ENCODE measurements around the gene TCEAL3. TPM values are rescaled to one million over a fixed set of nuclear protein-coding genes. Genes with fewer than 3 reads are reported as not detected.

The TCEAL3 gene
- total and polyA plus RNA-seq, 10 of the 15 experiments (the other 5 are each of a cell fraction or from before 2014, with no cell fraction given): 0.98 to 19.0 (median 11.7) TPM

GRCh38 chrX:103635436-103635835, 27.7 kb downstream of the TCEAL3 start (continued):
- TF ChIP-seq NFXL1 (IDR thresholded peaks at IDR 0.05; ENCODE audit: borderline replicate concordance) (no peak), BRCA1 (IDR thresholded peaks at IDR 0.05; ENCODE audit: low read depth, low read length) (no peak), POLR2AphosphoS5 (IDR thresholded peaks at IDR 0.05; ENCODE audit: low read length) (no peak), POLR2A (IDR thresholded peaks at IDR 0.05; ENCODE audit: low read depth, low read length) (no peak), HDGF (IDR thresholded peaks at IDR 0.05) (no peak), NFYA (IDR thresholded peaks at IDR 0.05; ENCODE audit: borderline replicate concordance, low read depth, low read length) (no peak)

- Histone ChIP-seq H3K4me2 (ENCODE audit: control insufficient read depth, insufficient read depth) (no peak overlapping the region), H3K27ac (ENCODE audit: control insufficient read depth, insufficient read depth) (no peak overlapping the region), H4K20me1 (ENCODE audit: control insufficient read depth, insufficient read depth) (no peaks in the 10 kb centered on the region), H3K9me3 (replicated peaks; ENCODE audit: control insufficient read depth, insufficient read depth, low read length) (no peaks in the 10 kb centered on the region), H3K4me1 (ENCODE audit: control insufficient read depth, insufficient read depth, low read length) (no peaks in the 10 kb centered on the region), H3K27me3 (replicated peaks in 1 of 2; ENCODE audit: control insufficient read depth in 2 of 2, insufficient read depth in 2 of 2, low read length in 1 of 2) (no peaks in the 10 kb centered on the region; a peak in 1 of 4 replicates), H3K9ac (ENCODE audit: control insufficient read depth, insufficient read depth, low read length) (no peak overlapping the region), H3K79me2 (ENCODE audit: control insufficient read depth, insufficient read depth, low read length) (no peaks in the 10 kb centered on the region), H3K4me3 (no peak overlapping the region), H3K36me3 (ENCODE audit: control insufficient read depth in 2 of 2, insufficient read depth in 2 of 2, low read length in 1 of 2) (no peaks in the 10 kb centered on the region), H2AFZ (ENCODE audit: control insufficient read depth, low read depth, low read length) (no peak overlapping the region)
- ChIA-PET RAD21 (ENCODE audit: unreplicated experiment) (no interaction called here), CTCF (interaction anchor here (1.7 kb wide), 1 partner anchor 8 kb away, joined by 5 read pairs; no protein-coding TSS in a partner anchor), POLR2A (no interaction called here), SMC1A (ENCODE audit: uncharacterized antibody, unreplicated experiment) (no interaction called here)
- in situ Hi-C loops (cut with MboI): no loop called here
- BruUV-seq (replicated peaks): no TSS peak
- no peak for ATAC-seq
- intact Hi-C loops (cut with micrococcal nuclease; ENCODE audit: unreplicated experiment): no loop called here
- 33% methylated on average over 2 of the region's 2 CpGs for WGBS (ENCODE audit: insufficient coverage, insufficient replicate concordance, low lambda C conversion rate, missing lambda C conversion rate)
- no peak for FAIRE-seq
- DNase-seq (ENCODE audit: low read depth, low spot score): no peak
- TF ChIP-seq STAT1 (conservative IDR thresholded peaks at IDR 0.05): no peak
- TF ChIP-seq ASH2L (IDR thresholded peaks at IDR 0.05; ENCODE audit: borderline replicate concordance, low read depth): no peak
- TF ChIP-seq PAX5 (IDR thresholded peaks at IDR 0.05; ENCODE audit: borderline replicate concordance, low read depth, low read length): no peak
- TF ChIP-seq MYC (IDR thresholded peaks at IDR 0.05; ENCODE audit: insufficient read depth, insufficient read length, insufficient replicate concordance, low read length, severe bottlenecking): no peak
- TF ChIP-seq LARP7 (IDR thresholded peaks at IDR 0.05): no peak
- no peak for TF ChIP-seq BCL3 (IDR thresholded peaks at IDR 0.05; ENCODE audit: borderline replicate concordance, insufficient read depth, low read depth, low read length, poor library complexity, severe bottlenecking)
- no peak for TF ChIP-seq TCF12 (IDR thresholded peaks at IDR 0.05; ENCODE audit: low read depth, low read length)
- no peak for TF ChIP-seq CTCF (IDR thresholded peaks at IDR 0.05 in 2 of 3, conservative IDR thresholded peaks at IDR 0.05 in 1 of 3; ENCODE audit: control insufficient read depth in 2 of 3, extremely low read depth in 1 of 3, insufficient read depth in 1 of 3, low read depth in 3 of 3, low read length in 3 of 3)
- no peak for TF ChIP-seq HDAC2 (IDR thresholded peaks at IDR 0.05)
- no peak for TF ChIP-seq MEF2B (IDR thresholded peaks at IDR 0.05; ENCODE audit: partially characterized antibody, poor library complexity, severe bottlenecking)
- no peak for TF ChIP-seq CBX3 (IDR thresholded peaks at IDR 0.05; ENCODE audit: borderline replicate concordance, low read depth)
- no peak for TF ChIP-seq ATF2 (IDR thresholded peaks at IDR 0.05; ENCODE audit: low read length)
- TF ChIP-seq SIX5 (IDR thresholded peaks at IDR 0.05; ENCODE audit: low read depth, low read length, severe bottlenecking): no peak
- TF ChIP-seq BRCA1 (IDR thresholded peaks at IDR 0.05; ENCODE audit: low read depth, low read length): no peak
- no peak for TF ChIP-seq ZNF207 (IDR thresholded peaks at IDR 0.05; ENCODE audit: borderline replicate concordance)
These were observed 30.0 kb downstream of the TCEAL3 start for GRCh38 chrX:103637604-103638338.

Data from GM12878 (cell line).